ENCODE measurements around the gene FARP2. TPM values are rescaled to one million over a fixed set of nuclear protein-coding genes. Genes with fewer than 3 reads are reported as not detected.

Gene FARP2
- total and polyA plus RNA-seq, 2 of the 13 experiments (the other 11 are each of a cell fraction or from before 2014, with no cell fraction given) = 28.0 to 45.4 TPM

- TF ChIP-seq, protein P1, sequence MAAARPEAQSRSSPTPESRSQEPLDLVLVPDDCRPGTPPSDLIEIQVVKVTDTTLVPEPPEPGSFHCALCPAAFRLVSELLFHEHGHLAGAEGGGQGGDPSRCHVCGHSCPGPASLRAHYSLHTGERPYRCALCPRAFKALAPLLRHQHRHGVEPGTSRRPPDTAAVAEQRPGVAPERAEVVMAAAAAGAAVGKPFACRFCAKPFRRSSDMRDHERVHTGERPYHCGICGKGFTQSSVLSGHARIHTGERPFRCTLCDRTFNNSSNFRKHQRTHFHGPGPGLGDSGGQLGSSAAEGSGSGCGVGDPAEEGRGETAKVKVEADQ (CRISPR knock-in tag; IDR thresholded peaks at IDR 0.05; ENCODE audit: borderline replicate concordance) = no peak
- no peak for TF ChIP-seq ZBTB21 (CRISPR knock-in tag; IDR thresholded peaks at IDR 0.05)
- TF ChIP-seq ZBTB20 (CRISPR knock-in tag; IDR thresholded peaks at IDR 0.05; ENCODE audit: borderline replicate concordance, low read depth) = peak; percentile 58; the same call in 1 of the 2 replicates
- TF ChIP-seq RNF2 (conservative IDR thresholded peaks at IDR 0.05; ENCODE audit: low read depth) = no peak
- TF ChIP-seq ZNF75D (CRISPR knock-in tag; IDR thresholded peaks at IDR 0.05; ENCODE audit: borderline replicate concordance) = no peak
- TF ChIP-seq THAP8 (CRISPR knock-in tag; IDR thresholded peaks at IDR 0.05; ENCODE audit: borderline replicate concordance) = no peak
- 0 out of 2 replicates have a peak, but pooled peaks have one; percentile 22 for TF ChIP-seq MIER2 (CRISPR knock-in tag; IDR thresholded peaks at IDR 0.05)
- TF ChIP-seq NFIB (CRISPR knock-in tag; IDR thresholded peaks at IDR 0.05; ENCODE audit: borderline replicate concordance) = no peak
- no peak for TF ChIP-seq ZNF543 (CRISPR knock-in tag; IDR thresholded peaks at IDR 0.05)
- TF ChIP-seq GATA4 (IDR thresholded peaks at IDR 0.05; ENCODE audit: borderline replicate concordance, low read depth) = no peak
- no peak for TF ChIP-seq ZSCAN5A (CRISPR knock-in tag; IDR thresholded peaks at IDR 0.05; ENCODE audit: borderline replicate concordance)
- TF ChIP-seq AKNA (CRISPR knock-in tag; IDR thresholded peaks at IDR 0.05; ENCODE audit: borderline replicate concordance) = no peak
- TF ChIP-seq HHEX (CRISPR knock-in tag; IDR thresholded peaks at IDR 0.05) = peak; percentile 79
- no peak for TF ChIP-seq ZNF619 (CRISPR knock-in tag; IDR thresholded peaks at IDR 0.05)
- no peak for TF ChIP-seq RAD51 (IDR thresholded peaks at IDR 0.05; ENCODE audit: borderline replicate concordance)
- no peak for TF ChIP-seq DR1 (CRISPR knock-in tag; IDR thresholded peaks at IDR 0.05)
- TF ChIP-seq KLF6 (CRISPR knock-in tag; IDR thresholded peaks at IDR 0.05) = 0 out of 2 replicates have a peak, but pooled peaks have one; percentile 21
- no peak for TF ChIP-seq ZNF547 (CRISPR knock-in tag; IDR thresholded peaks at IDR 0.05)
- TF ChIP-seq ATRX (CRISPR knock-in tag; IDR thresholded peaks at IDR 0.05; ENCODE audit: borderline replicate concordance) = no peak
- no peak for TF ChIP-seq NBN (conservative IDR thresholded peaks at IDR 0.05)
- no peak for TF ChIP-seq ZNF496 (CRISPR knock-in tag; IDR thresholded peaks at IDR 0.05; ENCODE audit: insufficient replicate concordance)
- TF ChIP-seq ZNF781 (CRISPR knock-in tag; IDR thresholded peaks at IDR 0.05; ENCODE audit: borderline replicate concordance, not compliant biosample characterization) = peak; percentile 38
- no peak for TF ChIP-seq KLF12 (CRISPR knock-in tag; IDR thresholded peaks at IDR 0.05; ENCODE audit: borderline replicate concordance)
- no peak for TF ChIP-seq GTF3A (CRISPR knock-in tag; conservative IDR thresholded peaks at IDR 0.05)
Observed at GRCh38 chr2:241432824-241433448, 76.9 kb downstream of the FARP2 start (continued).

Measured in HepG2 (cell line).